HG03432 (cell line): Measurements from ENCODE around the gene WAPL.
"Not testable (repeated sequence)": the region's sequence is repeated elsewhere in the genome, so short reads cannot be mapped to it uniquely, and the experiment has no call there.

Experiments
- ATAC-seq: cut with Tn5 transposase; IDR thresholded peaks from one replicate; pipeline ENCODE4 v1.9.1; 2021; ENCODE audit warnings: mild to moderate bottlenecking, moderate library complexity; ENCODE audit not compliant: unreplicated experiment

Gene WAPL

GRCh38 chr10:86521678-86522509 is at the start of gene WAPL:
WAPL (minus strand) TSS chr10:86521792; CDS start chr10:86518069, 3,723 bp downstream.
- ATAC-seq, result peak; percentile 97

- ATAC-seq, result no peak
Measured at GRCh38 chr10:86569335-86569734, 47.7 kb upstream of the WAPL start.

- not testable (repeated sequence) for ATAC-seq
Measured at GRCh38 chr10:86566518-86566917, 44.9 kb upstream of the WAPL start.

GRCh38 chr10:86563338-86563737 is 41.7 kb upstream of the WAPL start:
- not testable (repeated sequence) for ATAC-seq

GRCh38 chr10:86558695-86559094 is 37.1 kb upstream of the WAPL start:
- ATAC-seq, result not testable (repeated sequence)

GRCh38 chr10:86556933-86557649 is 35.5 kb upstream of the WAPL start:
- ATAC-seq, result no peak

- ATAC-seq, result no peak
Measured at GRCh38 chr10:86556532-86556931, 34.9 kb upstream of the WAPL start.

- no peak for ATAC-seq
Measured at GRCh38 chr10:86553639-86554038, 32.0 kb upstream of the WAPL start.

- ATAC-seq, result no peak
Measured at GRCh38 chr10:86553213-86553612, 31.6 kb upstream of the WAPL start.

GRCh38 chr10:86547296-86547695 is 25.7 kb upstream of the WAPL start:
- ATAC-seq, result no peak

- ATAC-seq, result no peak
Measured at GRCh38 chr10:86545101-86545500, 23.5 kb upstream of the WAPL start.

GRCh38 chr10:86540016-86540415 is 18.4 kb upstream of the WAPL start:
- no peak for ATAC-seq

GRCh38 chr10:86538547-86538946 is 17.0 kb upstream of the WAPL start:
- ATAC-seq, result no peak

GRCh38 chr10:86538040-86538439 is 16.4 kb upstream of the WAPL start:
- not testable (repeated sequence) for ATAC-seq

GRCh38 chr10:86536294-86536861 is 14.8 kb upstream of the WAPL start:
- peak; percentile 48 for ATAC-seq

- ATAC-seq, result peak; percentile 80
Measured at GRCh38 chr10:86535132-86535882, 13.7 kb upstream of the WAPL start.

- no peak for ATAC-seq
Measured at GRCh38 chr10:86533328-86533727, 11.7 kb upstream of the WAPL start.

- ATAC-seq, result not testable (repeated sequence)
Measured at GRCh38 chr10:86528736-86529135, 7.1 kb upstream of the WAPL start.

- no peak for ATAC-seq
Measured at GRCh38 chr10:86526606-86527005, 5.0 kb upstream of the WAPL start.

- ATAC-seq, result not testable (repeated sequence)
Measured at GRCh38 chr10:86525713-86526112, 4.1 kb upstream of the WAPL start.
